HepG2 (cell line): ENCODE measurements around the gene CD7. TPM values are rescaled to one million over a fixed set of nuclear protein-coding genes. Genes with fewer than 3 reads are reported as not detected.
A peak's percentile ranks its signal among the peaks of the same experiment; 100 is the strongest.

Experiments used
- AKNA ChIP-seq: sonication (generic); formaldehyde crosslinking; IDR thresholded peaks from 2 replicates; pipeline ENCODE4 v1.4.0; 2020; ENCODE audit warnings: missing genetic modification reagents, borderline replicate concordance
- ATF2 ChIP-seq: sonication (generic); formaldehyde crosslinking; IDR thresholded peaks from 2 replicates; pipeline ENCODE4 v1.4.0; 2020; ENCODE audit warnings: missing genetic modification reagents
- CSRNP2 ChIP-seq: sonication (generic); formaldehyde crosslinking; conservative IDR thresholded peaks from 2 replicates; pipeline ENCODE4 v1.8.0; 2022; ENCODE audit warnings: low read depth, missing genetic modification reagents
- HDAC2 ChIP-seq: sonication (generic); formaldehyde crosslinking; IDR thresholded peaks from 2 replicates; pipeline ENCODE4 v1.4.0; 2020; ENCODE audit warnings: missing genetic modification reagents
- HINFP ChIP-seq: sonication (generic); formaldehyde crosslinking; IDR thresholded peaks from 2 replicates; pipeline ENCODE4 v1.4.0; 2020; ENCODE audit warnings: low read depth, mild to moderate bottlenecking, missing genetic modification reagents
- HNRNPH1 ChIP-seq: fragments of 200-400 bp; formaldehyde crosslinking; optimal IDR thresholded peaks from 2 replicates; pipeline ENCODE3; 2017; ENCODE audit warnings: mild to moderate bottlenecking, low read depth, low read length
- PHF8 ChIP-seq: sonication (generic); formaldehyde crosslinking; IDR thresholded peaks from 2 replicates; pipeline ENCODE4 v1.5.0; 2020; ENCODE audit warnings: missing genetic modification reagents
- POGK ChIP-seq: sonication (generic); formaldehyde crosslinking; conservative IDR thresholded peaks from 2 replicates; pipeline ENCODE4 v1.8.0; 2022; ENCODE audit warnings: mild to moderate bottlenecking, moderate library complexity, missing genetic modification reagents
- SRSF4 ChIP-seq: fragments of 200-400 bp; formaldehyde crosslinking; IDR thresholded peaks from one replicate; pipeline ENCODE4 v1.6.1; 2018; ENCODE audit warnings: mild to moderate bottlenecking, low read depth, low read length, moderate library complexity; ENCODE audit not compliant: poor library complexity, severe bottlenecking
- SRY ChIP-seq: sonication (generic); formaldehyde crosslinking; IDR thresholded peaks from 2 replicates; pipeline ENCODE4 v1.8.0; 2022; ENCODE audit warnings: mild to moderate bottlenecking, missing genetic modification reagents
- TCF7 ChIP-seq: sonication (generic); IDR thresholded peaks from 2 replicates; pipeline ENCODE4 v1.6.1; 2016; ENCODE audit warnings: antibody characterized with exemption, low read depth
- TFDP1 ChIP-seq: IDR thresholded peaks from 2 replicates; pipeline ENCODE4 v1.6.1; 2016; ENCODE audit warnings: missing compliant biosample characterization, missing genetic modification reagents, borderline replicate concordance
- ZNF549 ChIP-seq: sonication (generic); formaldehyde crosslinking; IDR thresholded peaks from 2 replicates; pipeline ENCODE4 v1.5.0; 2020; ENCODE audit warnings: missing genetic modification reagents
- ZNF605 ChIP-seq: sonication (generic); formaldehyde crosslinking; IDR thresholded peaks from 2 replicates; pipeline ENCODE4 v1.8.0; 2022; ENCODE audit warnings: mild to moderate bottlenecking, missing genetic modification reagents
- ZNF777 ChIP-seq: sonication (generic); formaldehyde crosslinking; IDR thresholded peaks from 2 replicates; pipeline ENCODE4 v1.4.0; 2020; ENCODE audit warnings: missing genetic modification reagents
- polyA plus RNA-seq, 8 experiments: library from polyadenylated mRNA; depleted of rRNA in 3 of 8; stranded (reverse) in 7 of 8; unstranded in 1 of 8; fragments of >200 nt; fragmentation: Illumina TruSeq in 4 of 8; extraction: Trizol in 4 of 8; gene quantifications; 2 replicates each; pipeline versions ENCODE4 v1.2.1 to v1.2.3, GENCODE V29; 2011 to 2016; ENCODE audit warnings: low read depth in 4 of 8, missing spikeins in 1 of 8, mixed read lengths in 1 of 8; ENCODE audit not compliant: insufficient read depth in 1 of 8
- total RNA-seq, 5 experiments: library from RNA; depleted of rRNA; stranded (reverse); fragments of >200 nt; fragmentation: Illumina TruSeq; extraction: Trizol; gene quantifications; 2 replicates each; pipeline ENCODE4 v1.2.3, GENCODE V29; 2016; ENCODE audit warnings: low read depth in 1 of 5

Gene CD7
- total and polyA plus RNA-seq, 2 of the 13 experiments (the other 11 are each of a cell fraction or from before 2014, with no cell fraction given): 67.6 to 76.4 TPM

GRCh38 chr17:82287868-82288801 is 29.3 kb downstream of the CD7 start (continued):
- TF ChIP-seq HDAC2 (CRISPR knock-in tag) (peak; percentile 96), ZNF605 (CRISPR knock-in tag) (peak; percentile 12; the same call in 1 of the 2 replicates), HINFP (CRISPR knock-in tag) (peak; percentile 89; the same call in 1 of the 2 replicates), TCF7 (peak; percentile 23; the same call in 1 of the 2 replicates), SRSF4 (no peak), POGK (CRISPR knock-in tag) (peak; percentile 91), ZNF549 (CRISPR knock-in tag) (no peak), AKNA (no peak), TFDP1 (CRISPR knock-in tag) (peak; percentile 78; the same call in 1 of the 2 replicates), PHF8 (CRISPR knock-in tag) (no peak; the same call in 1 of the 2 replicates), CSRNP2 (CRISPR knock-in tag) (no peak; the same call in 1 of the 2 replicates), ZNF777 (no peak), HNRNPH1 (no peak), ATF2 (peak; percentile 85), SRY (no peak)
